Breast epithelium (tissue), 3 donors: ENCODE measurements around the gene SCAF8.

Experiments used
- POLR2A ChIP-seq: fragments of 450-650 bp; IDR thresholded peaks from one replicate; pipeline ENCODE4 v1.6.1; 2016; ENCODE audit warnings: antibody characterized with exemption, mild to moderate bottlenecking, moderate library complexity
- POLR2AphosphoS5 ChIP-seq, 3 donors: sonication (generic); formaldehyde crosslinking; IDR thresholded peaks; one replicate each; pipeline ENCODE4 v1.6.1; 2017; ENCODE audit warnings: antibody characterized with exemption in 3 of 3

DNA sequence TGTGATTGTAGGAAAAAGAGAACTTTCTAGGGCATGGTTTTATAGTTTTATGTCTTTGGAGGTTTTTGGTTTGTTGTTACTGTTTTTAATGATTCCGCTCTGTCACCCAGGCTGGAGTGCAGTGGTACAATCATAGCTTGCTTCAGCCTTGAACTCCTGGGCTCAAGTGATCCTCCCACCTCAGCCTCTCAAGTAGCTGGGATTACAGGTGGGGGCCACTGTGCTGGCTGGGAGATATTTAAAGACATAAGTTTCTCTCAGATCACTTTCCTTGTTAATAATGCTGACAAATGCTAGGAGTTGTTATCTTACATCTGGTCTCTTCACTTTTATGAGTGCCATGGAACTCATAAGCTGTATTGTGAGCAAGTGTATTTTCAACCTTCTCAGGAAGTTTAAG lies 116.3 kb downstream of the SCAF8 start:
- TF ChIP-seq POLR2A, result no peak
- no peak for TF ChIP-seq POLR2AphosphoS5 (IDR thresholded peaks at IDR 0.05)
